ENCODE results near the gene CILP2.
A peak's percentile ranks its signal among the peaks of the same experiment; 100 is the strongest.

Gene CILP2

DNA sequence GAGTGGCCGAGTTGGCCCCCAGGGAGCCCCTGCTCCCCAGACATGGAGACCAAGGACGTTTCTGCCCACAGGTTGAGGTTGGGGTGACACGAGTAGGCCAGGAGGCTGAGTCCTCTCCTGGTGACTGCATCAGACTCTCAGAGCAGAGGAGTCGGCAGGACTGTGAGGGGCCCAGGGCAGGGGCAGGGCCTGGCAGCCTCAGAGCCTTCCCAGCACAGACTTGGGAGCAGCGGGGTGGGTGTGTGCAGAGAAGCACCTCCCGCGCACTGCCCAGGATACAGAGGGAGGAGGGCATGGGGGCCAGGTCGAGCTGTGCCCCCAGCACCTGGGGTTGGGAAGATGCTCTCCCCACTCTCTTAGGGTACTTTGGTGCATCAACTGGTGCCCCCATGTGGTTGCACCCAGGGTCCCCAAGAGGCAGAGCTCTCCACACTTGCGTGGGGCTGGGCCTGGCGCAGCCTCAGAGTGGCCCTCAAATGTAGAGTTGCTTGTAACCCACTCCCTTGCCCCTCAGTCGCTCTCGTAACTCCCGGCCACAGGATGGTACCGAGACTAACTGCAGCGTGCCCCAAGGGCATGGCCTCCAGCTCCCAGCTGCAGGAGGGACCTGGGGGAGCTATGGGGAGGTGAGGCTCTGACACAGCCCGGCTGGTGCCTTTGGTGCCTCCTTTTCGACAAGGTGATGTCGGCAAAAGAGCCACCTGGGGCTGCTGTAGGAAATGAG is 38.6 kb upstream of the CILP2 start:
- H3K27me3 ChIP-seq (ENCODE audit: insufficient read depth, low read length, poor library complexity) = no peaks in the 10 kb centered on the region
- H3K9ac ChIP-seq (ENCODE audit: low read depth, low read length) = no peak overlapping the region
- peak; percentile 34; the same call in 2 of the 3 replicates for ATAC-seq (ENCODE audit: insufficient read depth, low read depth)
- H4K20me1 ChIP-seq (ENCODE audit: insufficient read depth, low read length) = peaks cover 62% of the 10 kb centered on the region
- H3K4me2 ChIP-seq (ENCODE audit: insufficient read depth, low read length) = no peak overlapping the region
- H3K4me1 ChIP-seq (ENCODE audit: insufficient read depth, low read length) = no peaks in the 10 kb centered on the region
- H3K4me3 ChIP-seq (ENCODE audit: low read depth in 1 of 2, low read length in 2 of 2) = no peak overlapping the region
- no peak overlapping the region for H2AFZ ChIP-seq (ENCODE audit: low read depth, low read length)
- no peak for DNase-seq
- H3K36me3 ChIP-seq (ENCODE audit: insufficient read depth, low read length) = peaks cover 97% of the 10 kb centered on the region
- TF ChIP-seq EZH2 (IDR thresholded peaks at IDR 0.05; ENCODE audit: borderline replicate concordance, low read depth, low read length, severe bottlenecking) = no peak
- TF ChIP-seq, protein P1, sequence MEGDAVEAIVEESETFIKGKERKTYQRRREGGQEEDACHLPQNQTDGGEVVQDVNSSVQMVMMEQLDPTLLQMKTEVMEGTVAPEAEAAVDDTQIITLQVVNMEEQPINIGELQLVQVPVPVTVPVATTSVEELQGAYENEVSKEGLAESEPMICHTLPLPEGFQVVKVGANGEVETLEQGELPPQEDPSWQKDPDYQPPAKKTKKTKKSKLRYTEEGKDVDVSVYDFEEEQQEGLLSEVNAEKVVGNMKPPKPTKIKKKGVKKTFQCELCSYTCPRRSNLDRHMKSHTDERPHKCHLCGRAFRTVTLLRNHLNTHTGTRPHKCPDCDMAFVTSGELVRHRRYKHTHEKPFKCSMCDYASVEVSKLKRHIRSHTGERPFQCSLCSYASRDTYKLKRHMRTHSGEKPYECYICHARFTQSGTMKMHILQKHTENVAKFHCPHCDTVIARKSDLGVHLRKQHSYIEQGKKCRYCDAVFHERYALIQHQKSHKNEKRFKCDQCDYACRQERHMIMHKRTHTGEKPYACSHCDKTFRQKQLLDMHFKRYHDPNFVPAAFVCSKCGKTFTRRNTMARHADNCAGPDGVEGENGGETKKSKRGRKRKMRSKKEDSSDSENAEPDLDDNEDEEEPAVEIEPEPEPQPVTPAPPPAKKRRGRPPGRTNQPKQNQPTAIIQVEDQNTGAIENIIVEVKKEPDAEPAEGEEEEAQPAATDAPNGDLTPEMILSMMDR (IDR thresholded peaks at IDR 0.05; ENCODE audit: borderline replicate concordance, extremely low read depth, low read length, poor library complexity, severe bottlenecking) = no peak
- H3K9me3 ChIP-seq (ENCODE audit: insufficient read depth, low read length, severe bottlenecking) = no peaks in the 10 kb centered on the region
- H3K27ac ChIP-seq (ENCODE audit: low read length) = no peak overlapping the region
- peaks cover 23% of the 10 kb centered on the region; the same call in 1 of the 2 replicates for H3K79me2 ChIP-seq (ENCODE audit: insufficient read depth, low read length)

DNA sequence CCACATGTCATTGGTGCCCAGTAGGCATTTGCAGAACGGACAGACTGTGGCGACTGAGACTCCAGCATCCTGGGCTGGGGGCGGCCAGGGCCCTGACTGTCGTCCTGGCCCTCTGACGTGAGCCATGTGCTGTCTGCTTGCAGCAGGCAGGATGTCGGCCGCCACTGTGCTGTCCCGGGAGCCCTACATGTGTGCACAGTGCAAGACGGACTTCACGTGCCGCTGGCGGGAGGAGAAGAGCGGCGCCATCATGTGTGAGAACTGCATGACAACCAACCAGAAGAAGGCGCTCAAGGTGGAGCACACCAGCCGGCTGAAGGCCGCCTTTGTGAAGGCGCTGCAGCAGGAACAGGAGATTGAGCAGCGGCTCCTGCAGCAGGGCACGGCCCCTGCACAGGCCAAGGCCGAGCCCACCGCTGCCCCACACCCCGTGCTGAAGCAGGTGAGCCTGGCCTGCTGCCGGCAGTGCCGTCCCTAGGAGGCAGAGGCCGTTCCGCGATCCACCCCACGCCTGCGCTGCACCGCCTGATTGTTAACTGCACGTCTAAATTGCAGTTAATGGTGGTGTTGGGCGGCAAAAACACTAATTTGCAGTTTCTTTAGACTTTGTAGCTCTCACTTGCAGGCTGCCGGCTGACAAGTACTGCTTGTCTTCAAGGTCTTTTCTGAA is 37.0 kb upstream of the CILP2 start:
- no peaks in the 10 kb centered on the region for H3K27me3 ChIP-seq (ENCODE audit: insufficient read depth, low read length, poor library complexity)
- H3K79me2 ChIP-seq (ENCODE audit: insufficient read depth, low read length) = peaks cover 15% of the 10 kb centered on the region; the same call in 1 of the 2 replicates
- TF ChIP-seq EZH2 (IDR thresholded peaks at IDR 0.05; ENCODE audit: borderline replicate concordance, low read depth, low read length, severe bottlenecking) = no peak
- TF ChIP-seq, protein P1 (IDR thresholded peaks at IDR 0.05; ENCODE audit: borderline replicate concordance, extremely low read depth, low read length, poor library complexity, severe bottlenecking) = no peak
- peaks cover 99% of the 10 kb centered on the region for H3K36me3 ChIP-seq (ENCODE audit: insufficient read depth, low read length)
- H3K9me3 ChIP-seq (ENCODE audit: insufficient read depth, low read length, severe bottlenecking) = no peaks in the 10 kb centered on the region
- no peak overlapping the region for H3K4me3 ChIP-seq (ENCODE audit: low read depth in 1 of 2, low read length in 2 of 2)
- H3K9ac ChIP-seq (ENCODE audit: low read depth, low read length) = no peak overlapping the region
- H4K20me1 ChIP-seq (ENCODE audit: insufficient read depth, low read length) = peaks cover 62% of the 10 kb centered on the region
- DNase-seq (no peak), ATAC-seq (ENCODE audit: insufficient read depth, low read depth) (no peak)
- no peak overlapping the region for H3K4me2 ChIP-seq (ENCODE audit: insufficient read depth, low read length)
- no peak overlapping the region for H2AFZ ChIP-seq (ENCODE audit: low read depth, low read length)
- no peaks in the 10 kb centered on the region for H3K4me1 ChIP-seq (ENCODE audit: insufficient read depth, low read length)
- no peak overlapping the region for H3K27ac ChIP-seq (ENCODE audit: low read length)

DNA sequence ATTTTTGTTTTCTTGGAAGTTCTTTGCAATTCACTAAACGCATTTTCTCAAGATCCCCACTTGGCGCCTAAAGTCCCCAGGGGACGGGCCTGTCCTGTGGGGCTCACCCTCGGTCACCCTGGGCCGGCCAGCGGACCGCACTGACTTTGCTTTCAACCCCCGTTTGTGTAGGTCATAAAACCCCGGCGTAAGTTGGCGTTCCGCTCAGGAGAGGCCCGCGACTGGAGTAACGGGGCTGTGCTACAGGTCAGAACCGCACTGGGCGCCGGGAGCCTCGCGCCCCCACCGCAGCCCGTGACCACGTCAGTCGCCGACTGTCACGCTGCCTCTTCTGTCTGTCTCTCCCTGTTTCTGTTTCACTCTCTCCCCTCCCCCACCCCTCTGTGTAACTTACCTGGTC is 36.3 kb upstream of the CILP2 start:
- DNase-seq (no peak), ATAC-seq (ENCODE audit: insufficient read depth, low read depth) (no peak)
- Histone ChIP-seq H3K27ac (ENCODE audit: low read length) (no peak overlapping the region), H3K4me2 (ENCODE audit: insufficient read depth, low read length) (no peak overlapping the region), H3K79me2 (ENCODE audit: insufficient read depth, low read length) (peaks cover 12% of the 10 kb centered on the region; the same call in 1 of the 2 replicates), H3K27me3 (ENCODE audit: insufficient read depth, low read length, poor library complexity) (no peaks in the 10 kb centered on the region), H2AFZ (ENCODE audit: low read depth, low read length) (no peak overlapping the region), H3K4me1 (ENCODE audit: insufficient read depth, low read length) (no peaks in the 10 kb centered on the region), H4K20me1 (ENCODE audit: insufficient read depth, low read length) (peaks cover 55% of the 10 kb centered on the region), H3K9me3 (ENCODE audit: insufficient read depth, low read length, severe bottlenecking) (no peaks in the 10 kb centered on the region), H3K36me3 (ENCODE audit: insufficient read depth, low read length) (peaks cover 99% of the 10 kb centered on the region), H3K9ac (ENCODE audit: low read depth, low read length) (no peak overlapping the region), H3K4me3 (ENCODE audit: low read depth in 1 of 2, low read length in 2 of 2) (no peak overlapping the region)
- TF ChIP-seq, protein P1 (IDR thresholded peaks at IDR 0.05; ENCODE audit: borderline replicate concordance, extremely low read depth, low read length, poor library complexity, severe bottlenecking) = no peak
- no peak for TF ChIP-seq EZH2 (IDR thresholded peaks at IDR 0.05; ENCODE audit: borderline replicate concordance, low read depth, low read length, severe bottlenecking)

Measured in DND-41 (cell line).